ENCODE measurements around the gene LYZL6. TPM values are rescaled to one million over a fixed set of nuclear protein-coding genes. Genes with fewer than 3 reads are reported as not detected.
"Not testable (repeated sequence)": the region's sequence is repeated elsewhere in the genome, so short reads cannot be mapped to it uniquely, and the experiment has no call there.

LYZL6 gene
- total and polyA plus RNA-seq, 4 donors: not detected

DNA sequence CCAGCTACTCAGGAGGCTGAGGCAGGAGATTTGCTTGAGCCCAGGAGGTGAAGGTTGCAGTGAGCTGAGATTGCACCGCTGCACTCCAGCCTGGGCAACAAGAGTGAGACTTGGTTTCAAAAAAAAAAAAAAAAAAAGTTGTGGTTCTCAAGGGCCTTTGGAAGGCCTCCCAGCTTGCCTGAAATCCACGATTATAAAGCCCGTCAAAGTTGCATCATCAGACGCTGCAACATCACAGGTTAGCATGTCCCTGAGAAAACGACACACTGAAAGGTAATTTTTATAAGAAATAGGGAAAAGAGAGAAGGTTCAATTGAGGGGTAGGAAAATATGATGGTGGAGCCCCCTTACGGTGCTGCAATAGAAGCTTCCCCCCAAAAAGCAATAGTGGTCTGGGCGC is 4.6 kb upstream of the LYZL6 start:
- DNase-seq (no peak), ATAC-seq (ENCODE audit: insufficient read depth, low FRiP score) (no peak)
- 71 to 79% methylated on average over 7 of the region's 7 CpGs for WGBS, 2 donors
- TF ChIP-seq, protein P1, sequence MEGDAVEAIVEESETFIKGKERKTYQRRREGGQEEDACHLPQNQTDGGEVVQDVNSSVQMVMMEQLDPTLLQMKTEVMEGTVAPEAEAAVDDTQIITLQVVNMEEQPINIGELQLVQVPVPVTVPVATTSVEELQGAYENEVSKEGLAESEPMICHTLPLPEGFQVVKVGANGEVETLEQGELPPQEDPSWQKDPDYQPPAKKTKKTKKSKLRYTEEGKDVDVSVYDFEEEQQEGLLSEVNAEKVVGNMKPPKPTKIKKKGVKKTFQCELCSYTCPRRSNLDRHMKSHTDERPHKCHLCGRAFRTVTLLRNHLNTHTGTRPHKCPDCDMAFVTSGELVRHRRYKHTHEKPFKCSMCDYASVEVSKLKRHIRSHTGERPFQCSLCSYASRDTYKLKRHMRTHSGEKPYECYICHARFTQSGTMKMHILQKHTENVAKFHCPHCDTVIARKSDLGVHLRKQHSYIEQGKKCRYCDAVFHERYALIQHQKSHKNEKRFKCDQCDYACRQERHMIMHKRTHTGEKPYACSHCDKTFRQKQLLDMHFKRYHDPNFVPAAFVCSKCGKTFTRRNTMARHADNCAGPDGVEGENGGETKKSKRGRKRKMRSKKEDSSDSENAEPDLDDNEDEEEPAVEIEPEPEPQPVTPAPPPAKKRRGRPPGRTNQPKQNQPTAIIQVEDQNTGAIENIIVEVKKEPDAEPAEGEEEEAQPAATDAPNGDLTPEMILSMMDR (IDR thresholded peaks at IDR 0.05; ENCODE audit: control extremely low read depth, extremely low read depth): no peak
- no peaks in the 10 kb centered on the region for H3K4me1 ChIP-seq (ENCODE audit: control insufficient read depth in 5 of 5, insufficient read depth in 5 of 5, low read length in 5 of 5)
- H3K36me3 ChIP-seq (ENCODE audit: control insufficient read depth in 4 of 4, insufficient read depth in 4 of 4, low read length in 4 of 4): no peaks in the 10 kb centered on the region
- H3K9me3 ChIP-seq (ENCODE audit: control insufficient read depth in 4 of 4, insufficient read depth in 3 of 4, low read length in 3 of 4): no peaks in the 10 kb centered on the region
- H3K27ac ChIP-seq (ENCODE audit: low read depth in 1 of 2, low read length in 1 of 2): no peak overlapping the region
- no peak overlapping the region for H3K4me3 ChIP-seq
- H3K9ac ChIP-seq (ENCODE audit: insufficient read depth in 1 of 2, low read length in 2 of 2): no peak overlapping the region
- no peaks in the 10 kb centered on the region for H3K27me3 ChIP-seq (ENCODE audit: control insufficient read depth in 3 of 3, insufficient read depth in 3 of 3, low read length in 2 of 3)

DNA sequence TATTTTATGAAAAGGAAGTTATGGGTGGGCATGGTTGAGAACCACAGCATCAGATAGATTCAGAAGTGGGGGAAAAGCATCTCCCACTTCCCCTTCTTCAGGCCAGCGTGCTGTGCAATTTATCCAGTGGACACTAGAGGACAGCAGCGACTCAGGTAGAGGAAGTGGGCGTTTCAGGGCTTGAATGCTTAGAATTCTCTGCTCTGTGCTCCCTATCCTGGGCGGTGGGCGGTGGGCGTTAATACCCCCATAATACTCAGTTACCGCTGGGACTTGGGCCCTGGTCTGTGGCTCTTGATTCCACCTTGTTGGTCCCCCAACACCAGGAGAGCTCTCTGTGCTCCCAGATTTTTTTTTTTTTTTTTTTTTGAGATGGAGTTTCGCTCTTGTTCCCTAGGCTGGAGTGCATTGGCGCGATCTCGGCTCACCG is 3.7 kb upstream of the LYZL6 start:
- Histone ChIP-seq H3K4me1 (ENCODE audit: control insufficient read depth in 5 of 5, insufficient read depth in 5 of 5, low read length in 5 of 5) (no peaks in the 10 kb centered on the region), H3K9ac (ENCODE audit: insufficient read depth in 1 of 2, low read length in 2 of 2) (no peak overlapping the region), H3K9me3 (ENCODE audit: control insufficient read depth in 4 of 4, insufficient read depth in 3 of 4, low read length in 3 of 4) (no peaks in the 10 kb centered on the region), H3K27ac (ENCODE audit: low read depth in 1 of 2, low read length in 1 of 2) (no peak overlapping the region), H3K27me3 (ENCODE audit: control insufficient read depth in 3 of 3, insufficient read depth in 3 of 3, low read length in 2 of 3) (no peaks in the 10 kb centered on the region), H3K36me3 (ENCODE audit: control insufficient read depth in 4 of 4, insufficient read depth in 4 of 4, low read length in 4 of 4) (no peaks in the 10 kb centered on the region), H3K4me3 (no peak overlapping the region)
- 29 to 33% methylated on average over 12 of the region's 12 CpGs for WGBS, 2 donors
- TF ChIP-seq, protein P1 (IDR thresholded peaks at IDR 0.05; ENCODE audit: control extremely low read depth, extremely low read depth): peak; percentile 69
- ATAC-seq (ENCODE audit: insufficient read depth, low FRiP score): no peak
- DNase-seq: peak; percentile 42 to 54 (median 45)

DNA sequence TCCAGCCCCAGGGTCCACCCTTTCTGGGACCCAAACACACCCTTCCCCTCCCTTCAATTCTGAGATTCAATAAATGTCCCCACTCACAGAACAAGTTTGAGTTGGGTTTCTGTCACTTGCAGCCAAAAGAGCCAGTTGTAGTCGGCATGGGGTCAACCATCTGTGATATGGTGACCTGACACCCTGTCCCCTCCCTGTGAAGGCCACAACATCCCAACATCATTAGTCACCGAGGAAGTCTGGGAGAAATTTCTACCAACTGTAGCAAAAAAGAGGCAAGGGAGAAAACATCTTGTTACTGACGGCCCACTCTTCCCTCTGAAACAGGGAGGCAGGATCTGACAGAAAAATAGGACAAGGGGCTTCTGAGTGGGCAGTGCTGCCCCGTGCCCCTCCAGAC is 638 bp upstream of the LYZL6 start:
- no peak overlapping the region for H3K4me3 ChIP-seq
- no peak overlapping the region for H3K27ac ChIP-seq (ENCODE audit: low read depth in 1 of 2, low read length in 1 of 2)
- TF ChIP-seq, protein P1 (IDR thresholded peaks at IDR 0.05; ENCODE audit: control extremely low read depth, extremely low read depth): no peak
- no peaks in the 10 kb centered on the region for H3K27me3 ChIP-seq (ENCODE audit: control insufficient read depth in 3 of 3, insufficient read depth in 3 of 3, low read length in 2 of 3)
- no peaks in the 10 kb centered on the region for H3K9me3 ChIP-seq (ENCODE audit: control insufficient read depth in 4 of 4, insufficient read depth in 3 of 4, low read length in 3 of 4)
- no peak overlapping the region for H3K9ac ChIP-seq (ENCODE audit: insufficient read depth in 1 of 2, low read length in 2 of 2)
- no peaks in the 10 kb centered on the region for H3K36me3 ChIP-seq (ENCODE audit: control insufficient read depth in 4 of 4, insufficient read depth in 4 of 4, low read length in 4 of 4)
- 72 to 87% methylated on average over 4 of the region's 4 CpGs for WGBS, 2 donors
- H3K4me1 ChIP-seq (ENCODE audit: control insufficient read depth in 5 of 5, insufficient read depth in 5 of 5, low read length in 5 of 5): no peaks in the 10 kb centered on the region
- ATAC-seq (ENCODE audit: insufficient read depth, low FRiP score) (no peak), DNase-seq (no peak)

DNA sequence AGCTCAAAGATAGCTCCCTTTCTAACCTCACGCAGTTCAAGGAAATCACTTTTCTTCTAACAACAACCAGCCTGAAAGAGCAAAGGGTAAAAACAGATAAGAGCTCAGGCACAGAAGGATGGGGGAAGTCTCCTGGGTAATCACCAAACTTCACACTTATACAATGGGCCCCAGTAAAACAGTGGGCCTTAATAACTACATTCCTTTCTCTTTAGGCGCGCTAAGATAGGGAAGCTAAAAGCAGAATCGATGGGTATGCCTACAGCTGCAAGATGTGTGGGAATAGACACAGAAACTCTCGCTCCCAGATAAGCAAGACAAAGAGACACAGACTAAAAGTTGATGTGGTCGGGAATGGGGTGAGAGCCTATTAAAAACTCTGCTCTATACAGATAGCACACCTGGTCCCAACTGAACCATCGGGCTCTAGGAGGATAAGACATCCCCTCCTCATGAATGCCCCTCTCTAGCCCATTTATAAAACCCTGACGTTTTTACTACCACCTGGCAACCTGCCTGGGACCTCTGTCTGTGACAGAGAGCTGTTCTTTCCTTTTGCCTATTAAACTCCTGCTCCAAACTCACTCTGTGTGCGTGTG is 826 bp downstream of the LYZL6 start:
- H3K36me3 ChIP-seq (ENCODE audit: control insufficient read depth in 4 of 4, insufficient read depth in 4 of 4, low read length in 4 of 4): no peaks in the 10 kb centered on the region

DNA sequence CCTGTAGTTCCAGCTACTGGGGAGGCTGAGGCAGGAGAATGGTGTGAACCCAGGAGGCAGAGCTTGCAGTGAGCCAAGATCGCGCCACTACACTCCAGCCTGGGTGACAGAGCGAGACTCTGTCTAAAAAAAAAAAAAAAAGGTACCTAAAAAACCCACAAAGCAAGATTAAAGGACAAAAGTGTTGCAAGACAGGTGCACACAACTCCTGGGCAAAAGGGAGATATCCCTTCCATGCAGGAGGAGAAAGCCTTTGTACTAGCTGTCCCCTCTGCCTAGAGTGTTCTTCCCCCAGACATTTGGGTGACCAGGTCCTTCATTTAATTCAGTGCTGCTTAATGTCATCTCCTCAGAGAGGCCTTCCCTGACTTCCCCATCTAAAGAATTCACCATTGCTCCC is 5.0 kb downstream of the LYZL6 start:
- not testable (repeated sequence) for H3K27ac ChIP-seq (ENCODE audit: low read depth in 1 of 2, low read length in 1 of 2); H3K27me3 ChIP-seq (ENCODE audit: control insufficient read depth in 3 of 3, insufficient read depth in 3 of 3, low read length in 2 of 3); H3K36me3 ChIP-seq (ENCODE audit: control insufficient read depth in 4 of 4, insufficient read depth in 4 of 4, low read length in 4 of 4); ATAC-seq (ENCODE audit: insufficient read depth, low FRiP score); H3K9me3 ChIP-seq (ENCODE audit: control insufficient read depth in 4 of 4, insufficient read depth in 3 of 4, low read length in 3 of 4); DNase-seq; H3K4me3 ChIP-seq; H3K4me1 ChIP-seq (ENCODE audit: control insufficient read depth in 5 of 5, insufficient read depth in 5 of 5, low read length in 5 of 5); H3K9ac ChIP-seq (ENCODE audit: insufficient read depth in 1 of 2, low read length in 2 of 2)
- WGBS, 2 donors: 94 to 97% methylated on average over 3 of the region's 3 CpGs

More for the DNA sequence above, 826 bp downstream of the LYZL6 start:
- Histone ChIP-seq H3K27ac (ENCODE audit: low read depth in 1 of 2, low read length in 1 of 2) (no peak overlapping the region), H3K9ac (ENCODE audit: insufficient read depth in 1 of 2, low read length in 2 of 2) (no peak overlapping the region), H3K9me3 (ENCODE audit: control insufficient read depth in 4 of 4, insufficient read depth in 3 of 4, low read length in 3 of 4) (no peaks in the 10 kb centered on the region), H3K27me3 (ENCODE audit: control insufficient read depth in 3 of 3, insufficient read depth in 3 of 3, low read length in 2 of 3) (no peaks in the 10 kb centered on the region), H3K4me3 (no peak overlapping the region), H3K4me1 (ENCODE audit: control insufficient read depth in 5 of 5, insufficient read depth in 5 of 5, low read length in 5 of 5) (no peaks in the 10 kb centered on the region)
- TF ChIP-seq, protein P1 (IDR thresholded peaks at IDR 0.05; ENCODE audit: control extremely low read depth, extremely low read depth): no peak
- ATAC-seq (ENCODE audit: insufficient read depth, low FRiP score) (no peak), DNase-seq (no peak)
- 66 to 70% methylated on average over 9 of the region's 9 CpGs for WGBS, 2 donors

All from lung (tissue), 12 donors.